Measurements from ENCODE around the gene ATP6V0D1. TPM values are rescaled to one million over a fixed set of nuclear protein-coding genes. Genes with fewer than 3 reads are reported as not detected.

Gene ATP6V0D1
- total RNA-seq, 2 donors from 2014 or later: 76.4 to 87.5 TPM

- ATAC-seq: no peak
- Mint-ChIP-seq H3K27ac (no peak overlapping the region), H3K36me3 (ENCODE audit: low read depth) (no peaks in the 10 kb centered on the region), H3K27me3 (no peaks in the 10 kb centered on the region), H3K4me1 (peaks cover 30% of the 10 kb centered on the region), H3K4me3 (no peak overlapping the region)
- H3K9me3 ChIP-seq (ENCODE audit: control insufficient read depth, low read length, poor library complexity, severe bottlenecking): no peaks in the 10 kb centered on the region
- no peak for DNase-seq
Observed at GRCh38 chr16:67463691-67464090, 17.3 kb downstream of the ATP6V0D1 start.

GRCh38 chr16:67463059-67463458 is 17.9 kb downstream of the ATP6V0D1 start:
- no peaks in the 10 kb centered on the region for H3K36me3 Mint-ChIP-seq (ENCODE audit: low read depth)
- ATAC-seq (no peak), DNase-seq (no peak)
- H3K9me3 ChIP-seq (ENCODE audit: control insufficient read depth, low read length, poor library complexity, severe bottlenecking): no peaks in the 10 kb centered on the region
- H3K27me3 Mint-ChIP-seq: no peaks in the 10 kb centered on the region
- no peak overlapping the region for H3K4me3 Mint-ChIP-seq
- H3K27ac Mint-ChIP-seq: no peak overlapping the region
- H3K4me1 Mint-ChIP-seq: peaks cover 31% of the 10 kb centered on the region

- H3K9me3 ChIP-seq (ENCODE audit: control insufficient read depth, low read length, poor library complexity, severe bottlenecking): no peaks in the 10 kb centered on the region
- DNase-seq (no peak), ATAC-seq (no peak)
- H3K36me3 Mint-ChIP-seq (ENCODE audit: low read depth): no peaks in the 10 kb centered on the region
- H3K4me3 Mint-ChIP-seq: no peak overlapping the region
- H3K27ac Mint-ChIP-seq: no peak overlapping the region
- peaks cover 29% of the 10 kb centered on the region for H3K4me1 Mint-ChIP-seq
- no peaks in the 10 kb centered on the region for H3K27me3 Mint-ChIP-seq
Observed at GRCh38 chr16:67462279-67462655, 18.7 kb downstream of the ATP6V0D1 start.

- Mint-ChIP-seq H3K4me1 (peaks cover 30% of the 10 kb centered on the region), H3K36me3 (ENCODE audit: low read depth) (no peaks in the 10 kb centered on the region), H3K4me3 (no peak overlapping the region), H3K27ac (no peak overlapping the region), H3K27me3 (no peaks in the 10 kb centered on the region)
- no peak for DNase-seq
- ATAC-seq: no peak
- no peaks in the 10 kb centered on the region for H3K9me3 ChIP-seq (ENCODE audit: control insufficient read depth, low read length, poor library complexity, severe bottlenecking)
Observed at GRCh38 chr16:67461600-67462278, 19.2 kb downstream of the ATP6V0D1 start.

- no peak for DNase-seq
- peaks cover 33% of the 10 kb centered on the region for H3K4me1 Mint-ChIP-seq
- no peaks in the 10 kb centered on the region for H3K36me3 Mint-ChIP-seq (ENCODE audit: low read depth)
- ATAC-seq: no peak
- no peaks in the 10 kb centered on the region for H3K9me3 ChIP-seq (ENCODE audit: control insufficient read depth, low read length, poor library complexity, severe bottlenecking)
- H3K27me3 Mint-ChIP-seq: no peaks in the 10 kb centered on the region
- H3K4me3 Mint-ChIP-seq: no peak overlapping the region
- no peak overlapping the region for H3K27ac Mint-ChIP-seq
Observed at GRCh38 chr16:67460961-67461360, 20.0 kb downstream of the ATP6V0D1 start.

- DNase-seq (no peak), ATAC-seq (no peak)
- H3K4me1 Mint-ChIP-seq: peaks cover 35% of the 10 kb centered on the region
- H3K9me3 ChIP-seq (ENCODE audit: control insufficient read depth, low read length, poor library complexity, severe bottlenecking): no peaks in the 10 kb centered on the region
- no peak overlapping the region for H3K4me3 Mint-ChIP-seq
- H3K36me3 Mint-ChIP-seq (ENCODE audit: low read depth): no peaks in the 10 kb centered on the region
- no peaks in the 10 kb centered on the region for H3K27me3 Mint-ChIP-seq
- H3K27ac Mint-ChIP-seq: peak overlapping the region; percentile 54
Observed at GRCh38 chr16:67460168-67460567, 20.8 kb downstream of the ATP6V0D1 start.

GRCh38 chr16:67459861-67460150 is 21.2 kb downstream of the ATP6V0D1 start:
- DNase-seq: no peak
- no peaks in the 10 kb centered on the region for H3K9me3 ChIP-seq (ENCODE audit: control insufficient read depth, low read length, poor library complexity, severe bottlenecking)
- Mint-ChIP-seq H3K4me1 (peaks cover 35% of the 10 kb centered on the region), H3K36me3 (ENCODE audit: low read depth) (no peaks in the 10 kb centered on the region), H3K4me3 (no peak overlapping the region), H3K27me3 (no peaks in the 10 kb centered on the region), H3K27ac (no peak overlapping the region)
- ATAC-seq: no peak

GRCh38 chr16:67459066-67459860 is 21.7 kb downstream of the ATP6V0D1 start:
- Mint-ChIP-seq H3K36me3 (ENCODE audit: low read depth) (no peaks in the 10 kb centered on the region), H3K4me3 (peak overlapping the region; percentile 73), H3K27me3 (no peaks in the 10 kb centered on the region), H3K27ac (peak overlapping the region; percentile 37), H3K4me1 (peaks cover 37% of the 10 kb centered on the region)
- DNase-seq: no peak
- no peaks in the 10 kb centered on the region for H3K9me3 ChIP-seq (ENCODE audit: control insufficient read depth, low read length, poor library complexity, severe bottlenecking)
- ATAC-seq: no peak

GRCh38 chr16:67458121-67458641 is 22.8 kb downstream of the ATP6V0D1 start:
- DNase-seq (no peak), ATAC-seq (no peak)
- H3K4me3 Mint-ChIP-seq: no peak overlapping the region
- peaks cover 4% of the 10 kb centered on the region for H3K36me3 Mint-ChIP-seq (ENCODE audit: low read depth)
- no peaks in the 10 kb centered on the region for H3K27me3 Mint-ChIP-seq
- peak overlapping the region; percentile 37 for H3K27ac Mint-ChIP-seq
- H3K4me1 Mint-ChIP-seq: peaks cover 37% of the 10 kb centered on the region
- H3K9me3 ChIP-seq (ENCODE audit: control insufficient read depth, low read length, poor library complexity, severe bottlenecking): no peaks in the 10 kb centered on the region

GRCh38 chr16:67457611-67458010 is 23.3 kb downstream of the ATP6V0D1 start:
- Mint-ChIP-seq H3K4me1 (peaks cover 36% of the 10 kb centered on the region), H3K36me3 (ENCODE audit: low read depth) (peaks cover 5% of the 10 kb centered on the region), H3K4me3 (no peak overlapping the region), H3K27ac (peak overlapping the region; percentile 88), H3K27me3 (no peaks in the 10 kb centered on the region)
- no peaks in the 10 kb centered on the region for H3K9me3 ChIP-seq (ENCODE audit: control insufficient read depth, low read length, poor library complexity, severe bottlenecking)
- no peak for ATAC-seq
- DNase-seq: no peak

GRCh38 chr16:67456391-67457081 is 24.4 kb downstream of the ATP6V0D1 start:
- H3K36me3 Mint-ChIP-seq (ENCODE audit: low read depth): peaks cover 5% of the 10 kb centered on the region
- ATAC-seq (no peak), DNase-seq (no peak)
- H3K9me3 ChIP-seq (ENCODE audit: control insufficient read depth, low read length, poor library complexity, severe bottlenecking): no peaks in the 10 kb centered on the region
- H3K27me3 Mint-ChIP-seq: no peaks in the 10 kb centered on the region
- H3K27ac Mint-ChIP-seq: peak overlapping the region; percentile 88
- H3K4me3 Mint-ChIP-seq: peak overlapping the region; percentile 65
- H3K4me1 Mint-ChIP-seq: peaks cover 30% of the 10 kb centered on the region

GRCh38 chr16:67454852-67455251 is 26.1 kb downstream of the ATP6V0D1 start:
- peak overlapping the region; percentile 77 for H3K27ac Mint-ChIP-seq
- H3K4me3 Mint-ChIP-seq: peak overlapping the region; percentile 61
- no peak for DNase-seq
- no peaks in the 10 kb centered on the region for H3K27me3 Mint-ChIP-seq
- no peaks in the 10 kb centered on the region for H3K9me3 ChIP-seq (ENCODE audit: control insufficient read depth, low read length, poor library complexity, severe bottlenecking)
- peaks cover 32% of the 10 kb centered on the region for H3K4me1 Mint-ChIP-seq
- ATAC-seq: no peak
- H3K36me3 Mint-ChIP-seq (ENCODE audit: low read depth): peaks cover 7% of the 10 kb centered on the region

GRCh38 chr16:67454104-67454503 is 26.9 kb downstream of the ATP6V0D1 start:
- ATAC-seq: no peak
- peaks cover 37% of the 10 kb centered on the region for H3K4me1 Mint-ChIP-seq
- peak overlapping the region; percentile 77 for H3K27ac Mint-ChIP-seq
- H3K9me3 ChIP-seq (ENCODE audit: control insufficient read depth, low read length, poor library complexity, severe bottlenecking): no peaks in the 10 kb centered on the region
- H3K4me3 Mint-ChIP-seq: peak overlapping the region; percentile 36
- peaks cover 7% of the 10 kb centered on the region for H3K36me3 Mint-ChIP-seq (ENCODE audit: low read depth)
- DNase-seq: no peak
- H3K27me3 Mint-ChIP-seq: no peaks in the 10 kb centered on the region
